A549 treated with DMSO at 1 μM for 4 hours (cell line): ENCODE data around the gene LCE1D. TPM values are rescaled to one million over a fixed set of nuclear protein-coding genes. Genes with fewer than 3 reads are reported as not detected.

ENCODE experiments used
- total RNA-seq: library from RNA; stranded (reverse); fragments of 200-300 nt; extraction: Qiagen RNA extraction; gene quantifications from 5 replicates; pipeline ENCODE4 v1.2.3, GENCODE V29; 2022; ENCODE audit warnings: low read depth

Gene LCE1D
- total RNA-seq, result not detected in 5 replicates

GRCh38 chr1:152796421-152796820 is at the start of gene LCE1D:
TSS of gene LCE1D (plus strand) at chr1:152796721. CDS start at chr1:152797795, 1,074 bp downstream.

GRCh38 chr1:152757747-152758146 is 38.8 kb upstream of the LCE1D start, which contains the start of gene KPRP:
TSS of gene KPRP (plus strand) at chr1:152758025. CDS start at chr1:152759589, 1,564 bp downstream.

GRCh38 chr1:152774875-152775274 is 21.6 kb upstream of the LCE1D start, which contains the start of gene LCE1F:
TSS of gene LCE1F (plus strand) at chr1:152775140. CDS start at chr1:152776372, 1,232 bp downstream.

GRCh38 chr1:152786077-152786476 is 10.4 kb upstream of the LCE1D start, which contains the start of gene LCE1E:
TSS of gene LCE1E (plus strand) at chr1:152786257. CDS start at chr1:152787300, 1,043 bp downstream.

GRCh38 chr1:152806576-152806975 is 10.1 kb downstream of the LCE1D start, which contains the start of gene LCE1C:
TSS of gene LCE1C (minus strand) at chr1:152806651. CDS start at chr1:152805478, 1,173 bp downstream.

GRCh38 chr1:152811671-152812070 is 15.2 kb downstream of the LCE1D start, which contains the start of gene LCE1B:
TSS of gene LCE1B (plus strand) at chr1:152811971. CDS start at chr1:152812447, 476 bp downstream.

GRCh38 chr1:152827173-152827572 is 30.7 kb downstream of the LCE1D start, which contains the start of gene LCE1A:
TSS of gene LCE1A (plus strand) at chr1:152827473. CDS start at chr1:152827473, 0 bp downstream.

GRCh38 chr1:152842556-152842955 is 46.0 kb downstream of the LCE1D start, which contains the start of gene LCE6A:
TSS of gene LCE6A (plus strand) at chr1:152842856. CDS start at chr1:152843521, 665 bp downstream.

Other genes starting within 250 kb of the LCE1D start
- not detected in 5 replicates for gene LCE3E, start 229.9 kb upstream of the LCE1D start, total RNA-seq
- 0.69 to 1.3 TPM (median 0.88 TPM) in 5 replicates for gene LCE3D, start 216.2 kb upstream of the LCE1D start, total RNA-seq
- not detected in 5 replicates for gene LCE3C, start 196.5 kb upstream of the LCE1D start, total RNA-seq
- not detected in 5 replicates for gene LCE3B, start 182.9 kb upstream of the LCE1D start, total RNA-seq
- gene LCE3A, start 173.6 kb upstream of the LCE1D start, total RNA-seq, result not detected in 5 replicates
- gene LCE2D, start 133.3 kb upstream of the LCE1D start, total RNA-seq, result not detected in 5 replicates
- gene LCE2C, start 121.4 kb upstream of the LCE1D start, total RNA-seq, result not detected in 5 replicates
- gene LCE2B, start 110.6 kb upstream of the LCE1D start, total RNA-seq, result not detected in 5 replicates
- not detected in 5 replicates for gene LCE2A, start 98.4 kb upstream of the LCE1D start, total RNA-seq
- gene LCE4A, start 88.6 kb upstream of the LCE1D start, total RNA-seq, result not detected in 5 replicates
- not detected in 5 replicates for gene KPRP, start 38.7 kb upstream of the LCE1D start, total RNA-seq
- gene LCE1F, start 21.6 kb upstream of the LCE1D start, total RNA-seq, result not detected in 5 replicates
- gene LCE1E, start 10.5 kb upstream of the LCE1D start, total RNA-seq, result 0.08 TPM in 1 of 5 replicates, not detected in the others
- gene LCE1C, start 9.9 kb downstream of the LCE1D start, total RNA-seq, result not detected in 5 replicates
- gene LCE1B, start 15.2 kb downstream of the LCE1D start, total RNA-seq, result not detected in 5 replicates
- not detected in 5 replicates for gene LCE1A, start 30.8 kb downstream of the LCE1D start, total RNA-seq
- gene LCE6A, start 46.1 kb downstream of the LCE1D start, total RNA-seq, result not detected in 5 replicates
- not detected in 5 replicates for gene LCE7A, start 63.3 kb downstream of the LCE1D start, total RNA-seq
- not detected in 5 replicates for gene SMCP, start 81.6 kb downstream of the LCE1D start, total RNA-seq
- 0.04 to 0.07 TPM in 2 of 5 replicates, not detected in the others for gene IVL, start 111.8 kb downstream of the LCE1D start, total RNA-seq
- gene SPRR5, start 150.5 kb downstream of the LCE1D start, total RNA-seq, result not detected in 5 replicates
- not detected in 5 replicates for gene SPRR4, start 173.9 kb downstream of the LCE1D start, total RNA-seq
- gene SPRR1A, start 187.4 kb downstream of the LCE1D start, total RNA-seq, result not detected in 5 replicates
- not detected in 5 replicates for gene SPRR3, start 205.0 kb downstream of the LCE1D start, total RNA-seq
- gene SPRR1B, start 234.5 kb downstream of the LCE1D start, total RNA-seq, result not detected in 5 replicates
- gene SPRR2D, start 244.4 kb downstream of the LCE1D start, total RNA-seq, result not detected in 5 replicates